ENCODE data around the gene THOC6. TPM values are rescaled to one million over a fixed set of nuclear protein-coding genes. Genes with fewer than 3 reads are reported as not detected.

The THOC6 gene
- total RNA-seq, 2 experiments from 2014 or later, result 33.6 to 36.0 TPM

- no peaks in the 10 kb centered on the region for H3K9me2 ChIP-seq (ENCODE audit: insufficient read depth, low read length)
- no peaks in the 10 kb centered on the region for H3K4me1 ChIP-seq (ENCODE audit: insufficient read depth, low read length, poor library complexity, severe bottlenecking)
- CTCF ChIA-PET (ENCODE audit: unreplicated experiment), result no interaction called here
- H4K20me1 ChIP-seq (ENCODE audit: insufficient read depth, low read length), result no peaks in the 10 kb centered on the region
- H3K9me3 ChIP-seq (ENCODE audit: low read length), result no peaks in the 10 kb centered on the region
- TF ChIP-seq CTCF (conservative IDR thresholded peaks at IDR 0.05; ENCODE audit: low read length), result no peak
- TF ChIP-seq EZH2phosphoT487 (IDR thresholded peaks at IDR 0.05; ENCODE audit: borderline replicate concordance, low read depth, low read length), result no peak
- intact Hi-C loops (cut with micrococcal nuclease; ENCODE audit: unreplicated experiment), result no loop called here
- no peak overlapping the region for H3K4me2 ChIP-seq (ENCODE audit: low read length)
- no peaks in the 10 kb centered on the region for H3K36me3 ChIP-seq (ENCODE audit: insufficient read depth, low read length)
- BruUV-seq (replicated peaks), result no TSS peak
- no peak overlapping the region for H2AFZ ChIP-seq (ENCODE audit: low read length)
- H3K4me3 ChIP-seq (ENCODE audit: low read depth, low read length, poor library complexity, severe bottlenecking), result no peak overlapping the region
- no peaks in the 10 kb centered on the region for H3K79me2 ChIP-seq (ENCODE audit: insufficient read depth, low read depth, low read length)
- H3K27ac ChIP-seq (ENCODE audit: low read depth, low read length, poor library complexity, severe bottlenecking), result no peak overlapping the region
- DNase-seq (ENCODE audit: low spot score), result no peak
- POLR2A ChIA-PET, result interaction anchor here (1.1 kb wide), 1 partner anchor 24 kb away, joined by 3 read pairs; no protein-coding TSS in a partner anchor
These were observed 27.5 kb upstream of the THOC6 start for GRCh38 chr16:2996298-2996697.

- H4K20me1 ChIP-seq (ENCODE audit: insufficient read depth, low read length), result no peaks in the 10 kb centered on the region
- H3K27ac ChIP-seq (ENCODE audit: low read depth, low read length, poor library complexity, severe bottlenecking), result no peak overlapping the region
- H2AFZ ChIP-seq (ENCODE audit: low read length), result no peak overlapping the region
- no peak overlapping the region for H3K4me2 ChIP-seq (ENCODE audit: low read length)
- intact Hi-C loops (cut with micrococcal nuclease; ENCODE audit: unreplicated experiment), result no loop called here
- H3K9me3 ChIP-seq (ENCODE audit: low read length), result no peaks in the 10 kb centered on the region
- no peak for DNase-seq (ENCODE audit: low spot score)
- ChIA-PET POLR2A (no interaction called here), CTCF (ENCODE audit: unreplicated experiment) (no interaction called here)
- no peaks in the 10 kb centered on the region for H3K79me2 ChIP-seq (ENCODE audit: insufficient read depth, low read depth, low read length)
- no peaks in the 10 kb centered on the region for H3K9me2 ChIP-seq (ENCODE audit: insufficient read depth, low read length)
- BruUV-seq (replicated peaks), result no TSS peak
- TF ChIP-seq EZH2phosphoT487 (IDR thresholded peaks at IDR 0.05; ENCODE audit: borderline replicate concordance, low read depth, low read length) (no peak), CTCF (conservative IDR thresholded peaks at IDR 0.05; ENCODE audit: low read length) (no peak)
- H3K4me3 ChIP-seq (ENCODE audit: low read depth, low read length, poor library complexity, severe bottlenecking), result no peak overlapping the region
- H3K36me3 ChIP-seq (ENCODE audit: insufficient read depth, low read length), result no peaks in the 10 kb centered on the region
- peaks cover 3% of the 10 kb centered on the region for H3K4me1 ChIP-seq (ENCODE audit: insufficient read depth, low read length, poor library complexity, severe bottlenecking)
These were observed 23.9 kb upstream of the THOC6 start for GRCh38 chr16:2999929-3000328.

- no TSS peak for BruUV-seq (replicated peaks)
- Histone ChIP-seq H3K9me2 (ENCODE audit: insufficient read depth, low read length) (no peaks in the 10 kb centered on the region), H3K79me2 (ENCODE audit: insufficient read depth, low read depth, low read length) (no peaks in the 10 kb centered on the region), H2AFZ (ENCODE audit: low read length) (no peak overlapping the region), H3K27ac (ENCODE audit: low read depth, low read length, poor library complexity, severe bottlenecking) (no peak overlapping the region), H3K4me3 (ENCODE audit: low read depth, low read length, poor library complexity, severe bottlenecking) (no peak overlapping the region), H4K20me1 (ENCODE audit: insufficient read depth, low read length) (no peaks in the 10 kb centered on the region), H3K36me3 (ENCODE audit: insufficient read depth, low read length) (no peaks in the 10 kb centered on the region), H3K4me1 (ENCODE audit: insufficient read depth, low read length, poor library complexity, severe bottlenecking) (peaks cover 4% of the 10 kb centered on the region), H3K4me2 (ENCODE audit: low read length) (no peak overlapping the region), H3K9me3 (ENCODE audit: low read length) (no peaks in the 10 kb centered on the region)
- CTCF ChIA-PET (ENCODE audit: unreplicated experiment), result no interaction called here
- no peak for DNase-seq (ENCODE audit: low spot score)
- TF ChIP-seq CTCF (conservative IDR thresholded peaks at IDR 0.05; ENCODE audit: low read length) (no peak), EZH2phosphoT487 (IDR thresholded peaks at IDR 0.05; ENCODE audit: borderline replicate concordance, low read depth, low read length) (no peak)
- POLR2A ChIA-PET, result no interaction called here
- intact Hi-C loops (cut with micrococcal nuclease; ENCODE audit: unreplicated experiment), result no loop called here
These were observed 23.3 kb upstream of the THOC6 start for GRCh38 chr16:3000540-3000939.

All from OCI-LY7 (cell line).